ENCODE measurements around the gene BCAS3.

DNA sequence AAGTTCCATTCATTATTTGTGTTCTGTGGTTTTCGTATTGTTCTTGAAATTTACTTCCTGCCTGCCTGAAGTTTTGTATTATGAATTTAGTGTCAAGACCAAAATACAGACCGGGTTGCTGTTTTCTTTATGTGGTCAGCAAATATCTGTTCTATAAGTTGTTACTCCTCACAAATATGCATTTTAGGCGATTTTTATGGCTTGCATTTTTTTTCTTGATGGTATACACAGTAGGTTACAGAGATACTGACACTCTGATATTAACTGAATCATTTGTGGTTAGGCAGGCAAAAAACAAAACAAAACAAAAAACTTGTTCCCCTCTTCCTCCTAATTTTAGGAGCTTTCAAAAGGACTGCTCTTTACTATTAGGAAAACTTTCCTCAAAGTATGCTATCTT lies 52.6 kb downstream of the BCAS3 start:
- TF ChIP-seq, protein P1, sequence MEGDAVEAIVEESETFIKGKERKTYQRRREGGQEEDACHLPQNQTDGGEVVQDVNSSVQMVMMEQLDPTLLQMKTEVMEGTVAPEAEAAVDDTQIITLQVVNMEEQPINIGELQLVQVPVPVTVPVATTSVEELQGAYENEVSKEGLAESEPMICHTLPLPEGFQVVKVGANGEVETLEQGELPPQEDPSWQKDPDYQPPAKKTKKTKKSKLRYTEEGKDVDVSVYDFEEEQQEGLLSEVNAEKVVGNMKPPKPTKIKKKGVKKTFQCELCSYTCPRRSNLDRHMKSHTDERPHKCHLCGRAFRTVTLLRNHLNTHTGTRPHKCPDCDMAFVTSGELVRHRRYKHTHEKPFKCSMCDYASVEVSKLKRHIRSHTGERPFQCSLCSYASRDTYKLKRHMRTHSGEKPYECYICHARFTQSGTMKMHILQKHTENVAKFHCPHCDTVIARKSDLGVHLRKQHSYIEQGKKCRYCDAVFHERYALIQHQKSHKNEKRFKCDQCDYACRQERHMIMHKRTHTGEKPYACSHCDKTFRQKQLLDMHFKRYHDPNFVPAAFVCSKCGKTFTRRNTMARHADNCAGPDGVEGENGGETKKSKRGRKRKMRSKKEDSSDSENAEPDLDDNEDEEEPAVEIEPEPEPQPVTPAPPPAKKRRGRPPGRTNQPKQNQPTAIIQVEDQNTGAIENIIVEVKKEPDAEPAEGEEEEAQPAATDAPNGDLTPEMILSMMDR (IDR thresholded peaks at IDR 0.05) = no peak
- no peak for TF ChIP-seq POLR2A (IDR thresholded peaks at IDR 0.05)

Measured in body of pancreas (tissue), 4 donors.